Measurements from ENCODE around the gene IFI6. TPM values are rescaled to one million over a fixed set of nuclear protein-coding genes. Genes with fewer than 3 reads are reported as not detected.

Gene IFI6
- total and polyA plus RNA-seq, 2 of the 13 experiments (the other 11 are each of a cell fraction or from before 2014, with no cell fraction given), result 12.9 to 13.2 TPM

GRCh38 chr1:27659497-27660299 lies 12.3 kb downstream of the IFI6 start (continued):
- 0 out of 2 replicates have a peak, but pooled peaks have one; percentile 25 for TF ChIP-seq DRAP1 (CRISPR knock-in tag; IDR thresholded peaks at IDR 0.05)
- no peak for TF ChIP-seq POLR2G (IDR thresholded peaks at IDR 0.05; ENCODE audit: low read depth, low read length)
- peak; percentile 100 for TF ChIP-seq ZSCAN21 (CRISPR knock-in tag; IDR thresholded peaks at IDR 0.05; ENCODE audit: borderline replicate concordance)
- TF ChIP-seq PHF8 (CRISPR knock-in tag; IDR thresholded peaks at IDR 0.05), result 0 out of 2 replicates have a peak, but pooled peaks have one; percentile 25
- no peak for TF ChIP-seq SNAI1 (CRISPR knock-in tag; IDR thresholded peaks at IDR 0.05; ENCODE audit: borderline replicate concordance)
- TF ChIP-seq ZNF354B (CRISPR knock-in tag; IDR thresholded peaks at IDR 0.05), result no peak
- TF ChIP-seq ZNF282 (IDR thresholded peaks at IDR 0.05; ENCODE audit: partially characterized antibody), result no peak
- no peak for TF ChIP-seq FOXK1 (CRISPR knock-in tag; IDR thresholded peaks at IDR 0.05; ENCODE audit: borderline replicate concordance, low read depth)
- TF ChIP-seq BRD4 (CRISPR knock-in tag; IDR thresholded peaks at IDR 0.05), result no peak
- no peak for TF ChIP-seq DDIT3 (CRISPR knock-in tag; IDR thresholded peaks at IDR 0.05)
- TF ChIP-seq NFYC (CRISPR knock-in tag; IDR thresholded peaks at IDR 0.05), result peak; percentile 66
- TF ChIP-seq ZNF3 (CRISPR knock-in tag; IDR thresholded peaks at IDR 0.05), result no peak
- TF ChIP-seq KDM3A (CRISPR knock-in tag; IDR thresholded peaks at IDR 0.05; ENCODE audit: low read depth), result no peak
- no peak for TF ChIP-seq ZFP41 (CRISPR knock-in tag; IDR thresholded peaks at IDR 0.05; ENCODE audit: borderline replicate concordance)
- TF ChIP-seq SNAPC2 (CRISPR knock-in tag; IDR thresholded peaks at IDR 0.05), result no peak
- no peak for TF ChIP-seq MLXIP (CRISPR knock-in tag; IDR thresholded peaks at IDR 0.05; ENCODE audit: borderline replicate concordance)
- TF ChIP-seq ZNF318 (CRISPR knock-in tag; IDR thresholded peaks at IDR 0.05), result no peak
- TF ChIP-seq ZNF329 (CRISPR knock-in tag; IDR thresholded peaks at IDR 0.05; ENCODE audit: low read depth), result no peak
